ENCODE results near the gene STXBP5. TPM values are rescaled to one million over a fixed set of nuclear protein-coding genes. Genes with fewer than 3 reads are reported as not detected.

STXBP5 gene
- total and polyA plus RNA-seq, 2 donors (not counting 1 experiment from before 2014, with no cell fraction given): 4.6 to 24.1 TPM

- H3K4me2 ChIP-seq (replicated peaks; ENCODE audit: low read depth, low read length, poor library complexity, severe bottlenecking): no peak overlapping the region
- Mint-ChIP-seq H3K27me3 (peaks cover 3% of the 10 kb centered on the region), H3K4me1 (peaks cover 3% of the 10 kb centered on the region), H3K27ac (no peak overlapping the region), H3K9me3 (ENCODE audit: insufficient read depth) (peaks cover 4% of the 10 kb centered on the region), H3K4me3 (no peak overlapping the region)
- H3K4me1 ChIP-seq (ENCODE audit: control insufficient read depth in 2 of 2, insufficient read depth in 2 of 2, low read length in 2 of 2): no peaks in the 10 kb centered on the region
- no peak overlapping the region for H3K4me3 ChIP-seq (ENCODE audit: control extremely low read depth in 1 of 5, extremely low read depth in 1 of 5, insufficient read depth in 1 of 5, low read depth in 2 of 5, low read length in 4 of 5)
- H3K27ac ChIP-seq (ENCODE audit: low read length in 2 of 2): no peak overlapping the region
- no peak for TF ChIP-seq EZH2 (IDR thresholded peaks at IDR 0.05; ENCODE audit: borderline replicate concordance, insufficient read depth, low read depth, low read length, poor library complexity, severe bottlenecking)
- no peak for TF ChIP-seq CTCF (IDR thresholded peaks at IDR 0.05)
- peaks cover 0 to 5% (median 0%) of the 10 kb centered on the region in 3 donors for H3K9me3 ChIP-seq (ENCODE audit: control extremely low read depth in 1 of 3, control insufficient read depth in 2 of 3, insufficient read depth in 1 of 3, low read length in 2 of 3)
- ATAC-seq (ENCODE audit: low read depth): no peak
- POLR2A ChIA-PET: no interaction called here
- DNase-seq: no peak
- no peak overlapping the region for H3K9ac ChIP-seq (ENCODE audit: low read length)
- intact Hi-C loops (cut with micrococcal nuclease): no loop called here
- no peaks in the 10 kb centered on the region for H3K79me2 ChIP-seq (ENCODE audit: control insufficient read depth, insufficient read depth, low read length)
- no CpG with 5 or more reads among the region's 7 CpGs for WGBS (ENCODE audit: insufficient coverage)
- CTCF ChIA-PET: no interaction called here
- no peaks in the 10 kb centered on the region for H3K27me3 ChIP-seq (replicated peaks in 1 of 4; ENCODE audit: control extremely low read depth in 1 of 4, control insufficient read depth in 3 of 4, insufficient read depth in 4 of 4, low read length in 3 of 4)
- no peak overlapping the region for H2AFZ ChIP-seq (ENCODE audit: insufficient read depth, low read depth, low read length, poor library complexity, severe bottlenecking)
- H3K36me3 ChIP-seq (replicated peaks in 1 of 2; ENCODE audit: control extremely low read depth in 1 of 2, control insufficient read depth in 1 of 2, extremely low read depth in 1 of 2, insufficient read depth in 2 of 2, low read length in 1 of 2): no peaks in the 10 kb centered on the region
- H4K20me1 ChIP-seq (ENCODE audit: control insufficient read depth, insufficient read depth, low read length, poor library complexity, severe bottlenecking): no peaks in the 10 kb centered on the region
Measured at GRCh38 chr6:147417954-147418353, 213.7 kb downstream of the STXBP5 start.

GRCh38 chr6:147418523-147418922, 214.3 kb downstream of the STXBP5 start:
- Histone ChIP-seq H4K20me1 (ENCODE audit: control insufficient read depth, insufficient read depth, low read length, poor library complexity, severe bottlenecking) (no peaks in the 10 kb centered on the region), H3K4me2 (replicated peaks; ENCODE audit: low read depth, low read length, poor library complexity, severe bottlenecking) (no peak overlapping the region), H3K79me2 (ENCODE audit: control insufficient read depth, insufficient read depth, low read length) (no peaks in the 10 kb centered on the region), H3K36me3 (replicated peaks in 1 of 2; ENCODE audit: control extremely low read depth in 1 of 2, control insufficient read depth in 1 of 2, extremely low read depth in 1 of 2, insufficient read depth in 2 of 2, low read length in 1 of 2) (no peaks in the 10 kb centered on the region), H3K27me3 (replicated peaks in 1 of 4; ENCODE audit: control extremely low read depth in 1 of 4, control insufficient read depth in 3 of 4, insufficient read depth in 4 of 4, low read length in 3 of 4) (no peaks in the 10 kb centered on the region), H3K9ac (ENCODE audit: low read length) (no peak overlapping the region), H3K9me3 (ENCODE audit: control extremely low read depth in 1 of 3, control insufficient read depth in 2 of 3, insufficient read depth in 1 of 3, low read length in 2 of 3) (peaks cover 0 to 9% (median 0%) of the 10 kb centered on the region in 3 donors), H2AFZ (ENCODE audit: insufficient read depth, low read depth, low read length, poor library complexity, severe bottlenecking) (no peak overlapping the region), H3K4me3 (ENCODE audit: control extremely low read depth in 1 of 5, extremely low read depth in 1 of 5, insufficient read depth in 1 of 5, low read depth in 2 of 5, low read length in 4 of 5) (no peak overlapping the region), H3K27ac (ENCODE audit: low read length in 2 of 2) (no peak overlapping the region), H3K4me1 (ENCODE audit: control insufficient read depth in 2 of 2, insufficient read depth in 2 of 2, low read length in 2 of 2) (no peaks in the 10 kb centered on the region)
- H3K27me3 Mint-ChIP-seq: peaks cover 3% of the 10 kb centered on the region
- H3K9me3 Mint-ChIP-seq (ENCODE audit: insufficient read depth): peaks cover 5% of the 10 kb centered on the region
- no peak for ATAC-seq (ENCODE audit: low read depth)
- H3K27ac Mint-ChIP-seq: no peak overlapping the region
- ChIA-PET CTCF (no interaction called here), POLR2A (no interaction called here)
- TF ChIP-seq CTCF (IDR thresholded peaks at IDR 0.05): no peak
- TF ChIP-seq EZH2 (IDR thresholded peaks at IDR 0.05; ENCODE audit: borderline replicate concordance, insufficient read depth, low read depth, low read length, poor library complexity, severe bottlenecking): no peak
- no peak overlapping the region for H3K4me3 Mint-ChIP-seq
- no peak for DNase-seq
- 75% methylated on average over 3 of the region's 4 CpGs for WGBS (ENCODE audit: insufficient coverage)
- intact Hi-C loops (cut with micrococcal nuclease): no loop called here
- H3K4me1 Mint-ChIP-seq: peaks cover 3% of the 10 kb centered on the region
